Activated CD8-positive, alpha-beta memory T cell treated with anti-CD3 and anti-CD28 coated beads, Interleukin-2, amount 10 ng/mL, durations not matched to agents 7 days and 5 days (primary cell): ENCODE results near the gene HNRNPA3. TPM values are rescaled to one million over a fixed set of nuclear protein-coding genes. Genes with fewer than 3 reads are reported as not detected.
"Not testable (repeated sequence)": the region's sequence is repeated elsewhere in the genome, so short reads cannot be mapped to it uniquely, and the experiment has no call there.

Experiments
- ATAC-seq: fragments of 150-1000 bp; cut with Tn5 transposase; one replicate; pipeline ENCODE4 v1.10.0; 2021; ENCODE audit warnings: moderate library complexity
- CTCF ChIA-PET: fragments of 350-600 bp; sonication (Branson Sonifier 250); formaldehyde crosslinking; loops from one replicate; lab custom pipeline; 2021; ENCODE audit warnings: antibody characterized with exemption; lab: Charles Lee
- DNase-seq: peaks from one replicate; pipeline ENCODE4 v3.0.0-alpha.2; 2020
- H3K27ac Mint-ChIP-seq: one replicate; pipeline ENCODE4 v1.8.0; 2021; ENCODE audit warnings: mild to moderate bottlenecking, mixed read lengths
- H3K27me3 Mint-ChIP-seq: one replicate; pipeline ENCODE4 v1.8.0; 2021; ENCODE audit warnings: mixed read lengths
- H3K36me3 Mint-ChIP-seq: one replicate; pipeline ENCODE4 v1.8.0; 2021; ENCODE audit warnings: mild to moderate bottlenecking, mixed read lengths
- H3K4me1 Mint-ChIP-seq: one replicate; pipeline ENCODE4 v1.8.0; 2021; ENCODE audit warnings: mixed read lengths
- H3K4me3 Mint-ChIP-seq: one replicate; pipeline ENCODE4 v1.8.0; 2021; ENCODE audit warnings: mild to moderate bottlenecking, moderate library complexity, mixed read lengths
- H3K9me3 Mint-ChIP-seq: one replicate; pipeline ENCODE4 v1.8.0; 2022; ENCODE audit warnings: low read depth, mixed read lengths
- total RNA-seq, 2 experiments: library from RNA; stranded (reverse); gene quantifications; one replicate each; pipeline ENCODE4 v1.2.3, GENCODE V29; 2021

HNRNPA3 gene
- total RNA-seq, 2 experiments from 2014 or later = 298 to 320 TPM

GRCh38 chr2:177264693-177265587 is 52.3 kb downstream of the HNRNPA3 start, which contains the start of gene NFE2L2:
NFE2L2 (minus strand) TSS chr2:177264727; CDS start chr2:177264576, 151 bp downstream.
- Mint-ChIP-seq H3K36me3 (peaks cover 34% of the 10 kb centered on the region), H3K27me3 (no peaks in the 10 kb centered on the region), H3K4me3 (peak within 1 kb of the TSS; percentile 97), H3K4me1 (peaks cover 46% of the 10 kb centered on the region), H3K27ac (peak within 1 kb of the TSS; percentile 98), H3K9me3 (no peaks in the 10 kb centered on the region)
- peak; percentile 94 for DNase-seq
- CTCF ChIA-PET = interaction anchor here (0.7 to 12.8 kb wide), 22 partner anchors 8 to 612 kb away, joined by 3 to 314 read pairs (median 6); partner anchors contain the start of genes AGPS and HNRNPA3
- peak; percentile 77 for ATAC-seq

GRCh38 chr2:177265824-177266817 is 53.5 kb downstream of the HNRNPA3 start:
- ATAC-seq = no peak
- Mint-ChIP-seq H3K4me1 (peaks cover 39% of the 10 kb centered on the region), H3K4me3 (peak overlapping the region; percentile 97), H3K27ac (peak overlapping the region; percentile 98), H3K9me3 (no peaks in the 10 kb centered on the region), H3K36me3 (peaks cover 27% of the 10 kb centered on the region), H3K27me3 (no peaks in the 10 kb centered on the region)
- CTCF ChIA-PET = interaction anchor here (0.9 to 12.8 kb wide), 7 partner anchors 22 to 613 kb away, joined by 3 to 314 read pairs (median 36); no protein-coding TSS in a partner anchor
- no peak for DNase-seq

GRCh38 chr2:177266955-177267354 is 54.4 kb downstream of the HNRNPA3 start:
- ATAC-seq, H3K9me3 Mint-ChIP-seq, DNase-seq, H3K27me3 Mint-ChIP-seq, H3K4me3 Mint-ChIP-seq, H3K27ac Mint-ChIP-seq: not testable (repeated sequence)
- Mint-ChIP-seq H3K4me1 (peaks cover 35% of the 10 kb centered on the region), H3K36me3 (peaks cover 22% of the 10 kb centered on the region)
- CTCF ChIA-PET = interaction anchor here (4.2 to 12.8 kb wide), 3 partner anchors 21 to 101 kb away, joined by 38 to 314 read pairs (median 82); no protein-coding TSS in a partner anchor

GRCh38 chr2:177268187-177268871 is 55.7 kb downstream of the HNRNPA3 start:
- Mint-ChIP-seq H3K27me3 (no peaks in the 10 kb centered on the region), H3K9me3 (no peaks in the 10 kb centered on the region), H3K27ac (no peak overlapping the region), H3K36me3 (peaks cover 11% of the 10 kb centered on the region), H3K4me1 (peaks cover 39% of the 10 kb centered on the region), H3K4me3 (no peak overlapping the region)
- DNase-seq (no peak), ATAC-seq (no peak)
- CTCF ChIA-PET = interaction anchor here (1.3 to 12.8 kb wide), 2 partner anchors 20 to 61 kb away, joined by 4 to 314 read pairs; no protein-coding TSS in a partner anchor

GRCh38 chr2:177268901-177269300 is 56.3 kb downstream of the HNRNPA3 start:
- no peaks in the 10 kb centered on the region for H3K9me3 Mint-ChIP-seq

GRCh38 chr2:177270531-177270930 is 57.9 kb downstream of the HNRNPA3 start:
- Mint-ChIP-seq H3K9me3 (no peaks in the 10 kb centered on the region), H3K36me3 (peaks cover 11% of the 10 kb centered on the region), H3K27ac (no peak overlapping the region), H3K4me1 (peaks cover 39% of the 10 kb centered on the region), H3K27me3 (no peaks in the 10 kb centered on the region), H3K4me3 (no peak overlapping the region)
- DNase-seq (no peak), ATAC-seq (no peak)
- CTCF ChIA-PET = interaction anchor here (2.2 to 12.8 kb wide), 2 partner anchors 18 to 106 kb away, joined by 8 to 314 read pairs; no protein-coding TSS in a partner anchor

More at GRCh38 chr2:177268901-177269300, 56.3 kb downstream of the HNRNPA3 start:
- Mint-ChIP-seq H3K27ac (no peak overlapping the region), H3K4me3 (no peak overlapping the region), H3K36me3 (peaks cover 11% of the 10 kb centered on the region), H3K4me1 (peaks cover 39% of the 10 kb centered on the region), H3K27me3 (no peaks in the 10 kb centered on the region)
- CTCF ChIA-PET = interaction anchor here (12.8 kb wide), 1 partner anchor 19 kb away, joined by 314 read pairs; no protein-coding TSS in a partner anchor
- DNase-seq (no peak), ATAC-seq (no peak)

GRCh38 chr2:177271981-177272666 is 59.5 kb downstream of the HNRNPA3 start:
- Mint-ChIP-seq H3K4me1 (peaks cover 25% of the 10 kb centered on the region), H3K4me3 (no peak overlapping the region), H3K9me3 (no peaks in the 10 kb centered on the region), H3K27ac (no peak overlapping the region), H3K27me3 (no peaks in the 10 kb centered on the region), H3K36me3 (peaks cover 9% of the 10 kb centered on the region)
- CTCF ChIA-PET = interaction anchor here (2.2 to 12.8 kb wide), 3 partner anchors 8 to 108 kb away, joined by 8 to 314 read pairs (median 21); partner anchors contain the start of gene NFE2L2
- DNase-seq (no peak), ATAC-seq (peak; percentile 63)

GRCh38 chr2:177272765-177273164 is 60.2 kb downstream of the HNRNPA3 start:
- no peak overlapping the region for H3K4me3 Mint-ChIP-seq
- H3K27ac Mint-ChIP-seq = peak overlapping the region; percentile 19
- no peaks in the 10 kb centered on the region for H3K9me3 Mint-ChIP-seq
- peaks cover 19% of the 10 kb centered on the region for H3K4me1 Mint-ChIP-seq
- peaks cover 4% of the 10 kb centered on the region for H3K36me3 Mint-ChIP-seq
- no peak for DNase-seq
- CTCF ChIA-PET = interaction anchor here (2.2 to 12.8 kb wide), 3 partner anchors 9 to 109 kb away, joined by 8 to 314 read pairs (median 21); partner anchors contain the start of gene NFE2L2
- no peak for ATAC-seq
- no peaks in the 10 kb centered on the region for H3K27me3 Mint-ChIP-seq

- Mint-ChIP-seq H3K27me3 (no peaks in the 10 kb centered on the region), H3K27ac (no peak overlapping the region), H3K36me3 (peaks cover 1% of the 10 kb centered on the region), H3K4me3 (no peak overlapping the region), H3K4me1 (peaks cover 18% of the 10 kb centered on the region), H3K9me3 (no peaks in the 10 kb centered on the region)
- ATAC-seq = no peak
- no peak for DNase-seq
- CTCF ChIA-PET = interaction anchor here (1.7 to 12.8 kb wide), 3 partner anchors 9 to 109 kb away, joined by 6 to 314 read pairs (median 21); partner anchors contain the start of gene NFE2L2
Measured at GRCh38 chr2:177273408-177273807, 60.8 kb downstream of the HNRNPA3 start.
